ENCODE measurements around the gene CCR9.

GRCh38 chr3:45894015-45894414 lies 7.7 kb downstream of the CCR9 start:
- TF ChIP-seq EZH2 (IDR thresholded peaks at IDR 0.05) (no peak), POLR2AphosphoS5 (IDR thresholded peaks at IDR 0.05; ENCODE audit: borderline replicate concordance, low read depth, low read length) (no peak), FOXP2 (optimal IDR thresholded peaks at IDR 0.05; ENCODE audit: control extremely low read depth, extremely low read length, insufficient read depth) (no peak)
